SK-N-SH (cell line): Measurements from ENCODE around the gene GLIS1. TPM values are rescaled to one million over a fixed set of nuclear protein-coding genes. Genes with fewer than 3 reads are reported as not detected.

Experiments
- CTCF ChIA-PET: fragments of 300-600, 350-600 bp; formaldehyde crosslinking; extraction: SDS; loops from one replicate; lab custom pipeline; 2021; lab: Yijun Ruan, JAX
- POLR2A ChIA-PET: fragments of 350-600 bp; sonication (Branson Sonifier 250); formaldehyde crosslinking; extraction: SDS; loops from one replicate; lab custom pipeline; 2020; ENCODE audit warnings: antibody characterized with exemption, inconsistent platforms; lab: Yijun Ruan, JAX
- DNase-seq: peaks from one replicate; pipeline ENCODE4 v3.0.0; 2012
- H2AFZ ChIP-seq: fragments of 200-600 bp; sonication (generic); 2 replicates; pipeline ENCODE4 v1.8.1; 2016; ENCODE audit warnings: antibody characterized with exemption, mild to moderate bottlenecking, low read depth
- H3F3A ChIP-seq: fragments of 200-600 bp; sonication (generic); replicated peaks from 2 replicates; pipeline ENCODE3; 2016; ENCODE audit warnings: antibody characterized with exemption, mild to moderate bottlenecking; ENCODE audit not compliant: insufficient read depth
- H3K27ac ChIP-seq, 2 experiments: fragments of 200-500 bp in 1 of 2; fragments of 200-600 bp in 1 of 2; sonication (Bioruptor generic) in 1 of 2; sonication (generic), shearing (Covaris generic) in 1 of 2; 2 replicates each; pipeline versions ENCODE4 v1.5.1 to v1.6.1; 2014 to 2016; ENCODE audit warnings: low read depth in 2 of 2, inconsistent platforms in 1 of 2, low read length in 1 of 2, mild to moderate bottlenecking in 1 of 2, mixed read lengths in 1 of 2
- H3K27me3 ChIP-seq: fragments of 200-600 bp; sonication (generic), shearing (Covaris generic); 2 replicates; pipeline ENCODE4 v1.6.1; 2016; ENCODE audit warnings: mixed run types; ENCODE audit not compliant: insufficient read depth
- H3K36me3 ChIP-seq, 2 experiments: fragments of 200-500 bp in 1 of 2; fragments of 200-600 bp in 1 of 2; sonication (Bioruptor generic) in 1 of 2; sonication (generic) in 1 of 2; replicated peaks in 1 of 2; 2 replicates each; pipeline versions ENCODE3 to v1.5.1; 2014 to 2016; ENCODE audit warnings: low read length in 1 of 2, mild to moderate bottlenecking in 1 of 2; ENCODE audit not compliant: insufficient read depth in 2 of 2, control insufficient read depth in 1 of 2
- H3K4me1 ChIP-seq, 2 experiments: fragments of 200-500 bp in 1 of 2; fragments of 200-600 bp in 1 of 2; sonication (Bioruptor generic) in 1 of 2; sonication (generic), shearing (Covaris generic) in 1 of 2; 2 replicates each; pipeline versions ENCODE4 v1.5.1 to v1.6.1; 2014 to 2016; ENCODE audit warnings: low read depth in 1 of 2, low read length in 1 of 2, mixed run types in 1 of 2; ENCODE audit not compliant: insufficient read depth in 2 of 2, control insufficient read depth in 1 of 2
- H3K4me2 ChIP-seq: fragments of 200-600 bp; sonication (generic), shearing (Covaris generic); 2 replicates; pipeline ENCODE4 v1.6.1; 2017; ENCODE audit warnings: mixed run types
- H3K4me3 ChIP-seq, 2 experiments: fragments of 200-500 bp in 1 of 2; fragments of 200-600 bp in 1 of 2; sonication (Bioruptor generic) in 1 of 2; sonication (generic), shearing (Covaris generic) in 1 of 2; 2 replicates each; pipeline versions ENCODE4 v1.5.1 to v1.8.1; 2014 to 2016; ENCODE audit warnings: low read depth in 2 of 2, inconsistent platforms in 1 of 2, low read length in 1 of 2, mild to moderate bottlenecking in 1 of 2, mixed read lengths in 1 of 2, moderate library complexity in 1 of 2
- H3K79me2 ChIP-seq: fragments of 200-600 bp; sonication (generic); 2 replicates; pipeline ENCODE4 v1.8.1; 2017; ENCODE audit warnings: mild to moderate bottlenecking; ENCODE audit not compliant: insufficient read depth
- H3K9ac ChIP-seq: fragments of 200-600 bp; sonication (generic); 2 replicates; pipeline ENCODE4 v1.6.1; 2017; ENCODE audit warnings: mixed run types
- H3K9me2 ChIP-seq: fragments of 200-600 bp; sonication (generic); 2 replicates; pipeline ENCODE4 v1.6.1; 2017; ENCODE audit warnings: mixed run types
- H3K9me3 ChIP-seq: fragments of 200-600 bp; sonication (generic); 2 replicates; pipeline ENCODE4 v1.6.1; 2017; ENCODE audit warnings: mixed run types, mild to moderate bottlenecking, moderate library complexity
- H4K20me1 ChIP-seq: fragments of 200-600 bp; sonication (generic); 2 replicates; pipeline ENCODE4 v1.6.1; 2017; ENCODE audit warnings: mild to moderate bottlenecking, mixed run types; ENCODE audit not compliant: insufficient read depth
- CHD2 ChIP-seq: fragments of 150-350 bp; IDR thresholded peaks from 2 replicates; pipeline ENCODE4 v1.6.1; 2018; ENCODE audit warnings: low read length; ENCODE audit not compliant: partially characterized antibody
- EZH2phosphoT487 ChIP-seq: fragments of 200-600 bp; sonication (generic); IDR thresholded peaks from 2 replicates; pipeline ENCODE4 v1.6.1; 2017; ENCODE audit warnings: low read depth, mixed run types, mild to moderate bottlenecking, antibody characterized with exemption, moderate library complexity, borderline replicate concordance
- FOXJ3 ChIP-seq: sonication (generic); formaldehyde crosslinking; IDR thresholded peaks from 2 replicates; pipeline ENCODE4 v1.5.1; 2020; ENCODE audit warnings: mild to moderate bottlenecking, missing genetic modification reagents
- FOXM1 ChIP-seq: IDR thresholded peaks from 2 replicates; pipeline ENCODE4 v1.4.0; 2012; ENCODE audit warnings: low read depth, mild to moderate bottlenecking
- GABPA ChIP-seq: IDR thresholded peaks from 2 replicates; pipeline ENCODE4 v1.4.0; 2012; ENCODE audit warnings: low read depth, mild to moderate bottlenecking
- MEF2A ChIP-seq: IDR thresholded peaks from 2 replicates; pipeline ENCODE4 v1.4.0; 2012; ENCODE audit warnings: low read depth, borderline replicate concordance
- MXI1 ChIP-seq: IDR thresholded peaks from 2 replicates; pipeline ENCODE4 v1.6.1; 2012; ENCODE audit warnings: mild to moderate bottlenecking, low read depth, low read length, improper control_type of control experiment
- POLR2AphosphoS5 ChIP-seq: IDR thresholded peaks from 2 replicates; pipeline ENCODE4 v1.6.1; 2012; ENCODE audit warnings: low read depth, low read length
- RCOR1 ChIP-seq: fragments of 150-350 bp; IDR thresholded peaks from 2 replicates; pipeline ENCODE4 v1.6.1; 2017; ENCODE audit warnings: antibody characterized with exemption, low read length
- TCF12 ChIP-seq: IDR thresholded peaks from 2 replicates; pipeline ENCODE4 v1.4.0; 2012
- TEAD4 ChIP-seq: IDR thresholded peaks from 2 replicates; pipeline ENCODE4 v1.4.0; 2012; ENCODE audit warnings: mild to moderate bottlenecking, borderline replicate concordance; ENCODE audit not compliant: insufficient read depth
- WGBS: methylation state at CpG from one replicate; pipeline ENCODE4 v1.1.6; 2017; ENCODE audit warnings: low lambda C conversion rate; 5-methylcytosine and 5-hydroxymethylcytosine counted together
- polyA plus RNA-seq, 3 experiments: library from polyadenylated mRNA; depleted of rRNA; stranded (reverse); fragments of >200 nt; gene quantifications; 2 replicates each; pipeline ENCODE4 v1.2.3, GENCODE V29; 2012
- TF ChIP-seq, protein P1 (sequence below): IDR thresholded peaks from 2 replicates; pipeline ENCODE4; 2012
- TF ChIP-seq, protein P2 (sequence below): IDR thresholded peaks from 2 replicates; pipeline ENCODE4 v1.4.0; 2012; ENCODE audit warnings: low read depth, borderline replicate concordance
- TF ChIP-seq, protein P3 (sequence below): fragments of 150-350 bp; IDR thresholded peaks from 2 replicates; pipeline ENCODE4 v1.6.1; 2016; ENCODE audit warnings: mild to moderate bottlenecking, low read depth, low read length
- TF ChIP-seq, protein P4 (sequence below): IDR thresholded peaks from 2 replicates; pipeline ENCODE4 v1.6.1; 2012; ENCODE audit warnings: mild to moderate bottlenecking, low read depth, low read length, moderate library complexity

Gene GLIS1
- polyA plus RNA-seq, 1 of the 3 experiments (the other 2 are of a cell fraction) = 0.13 TPM

DNA sequence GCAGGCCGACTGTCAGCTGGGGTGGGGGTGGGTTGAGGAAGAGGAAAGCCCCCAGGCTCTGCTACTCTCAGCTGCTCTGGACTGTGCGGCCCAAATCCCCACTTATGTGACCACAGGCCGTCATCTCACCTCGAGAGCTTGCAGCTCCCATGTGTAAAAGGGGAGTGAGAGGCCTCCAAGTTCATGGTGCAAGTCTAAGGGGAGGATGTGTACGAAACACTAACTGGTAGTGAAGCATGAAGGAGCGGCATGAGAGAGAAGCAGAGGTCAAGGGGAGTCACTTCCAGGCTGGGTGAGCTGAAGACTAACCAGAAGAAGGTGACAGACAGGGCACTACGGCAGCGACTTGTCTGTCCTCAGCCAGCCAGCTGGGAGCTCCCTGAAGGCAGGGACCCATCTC is 43.8 kb downstream of the GLIS1 start (continued):
- no peak for TF ChIP-seq EZH2phosphoT487
- TF ChIP-seq POLR2AphosphoS5 = no peak
- TF ChIP-seq, protein P1, sequence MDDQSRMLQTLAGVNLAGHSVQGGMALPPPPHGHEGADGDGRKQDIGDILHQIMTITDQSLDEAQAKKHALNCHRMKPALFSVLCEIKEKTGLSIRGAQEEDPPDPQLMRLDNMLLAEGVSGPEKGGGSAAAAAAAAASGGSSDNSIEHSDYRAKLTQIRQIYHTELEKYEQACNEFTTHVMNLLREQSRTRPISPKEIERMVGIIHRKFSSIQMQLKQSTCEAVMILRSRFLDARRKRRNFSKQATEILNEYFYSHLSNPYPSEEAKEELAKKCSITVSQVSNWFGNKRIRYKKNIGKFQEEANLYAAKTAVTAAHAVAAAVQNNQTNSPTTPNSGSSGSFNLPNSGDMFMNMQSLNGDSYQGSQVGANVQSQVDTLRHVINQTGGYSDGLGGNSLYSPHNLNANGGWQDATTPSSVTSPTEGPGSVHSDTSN = no peak
- TF ChIP-seq TEAD4 = no peak
- no peak for TF ChIP-seq FOXJ3 (CRISPR knock-in tag)
- no peak for TF ChIP-seq TCF12

DNA sequence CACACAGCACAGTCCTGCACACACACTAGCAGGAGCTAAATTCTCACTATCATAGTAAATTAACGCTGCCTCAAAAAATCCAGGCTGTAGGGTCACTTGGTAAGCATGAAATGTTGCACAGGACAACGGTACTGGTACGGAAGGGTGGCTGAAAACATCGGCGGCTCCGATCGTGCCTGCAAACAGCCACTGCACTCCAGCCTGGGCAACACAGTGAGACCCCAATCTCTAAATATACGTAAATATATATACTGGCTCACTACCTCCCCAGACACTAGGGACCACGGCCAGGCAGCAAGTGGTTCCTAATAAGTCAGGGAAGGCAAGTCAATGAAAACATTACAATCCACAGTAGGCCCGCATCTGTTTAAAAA is 44.3 kb downstream of the GLIS1 start:
- Histone ChIP-seq H3K79me2 (no peaks in the 10 kb centered on the region), H4K20me1 (no peaks in the 10 kb centered on the region), H3K4me2 (no peak overlapping the region), H3K27ac (no peak overlapping the region), H3K27me3 (no peaks in the 10 kb centered on the region), H3K9ac (no peak overlapping the region), H3K4me1 (peaks cover 0 to 16% of the 10 kb centered on the region in 2 experiments; a peak in 1 of 4 replicates), H2AFZ (no peak overlapping the region), H3K4me3 (no peak overlapping the region), H3K9me3 (no peaks in the 10 kb centered on the region), H3F3A (no peaks in the 10 kb centered on the region), H3K9me2 (no peaks in the 10 kb centered on the region), H3K36me3 (no peaks in the 10 kb centered on the region)
- ChIA-PET CTCF (interaction anchor here (0.7 to 3.0 kb wide), 5 partner anchors 10 to 208 kb away, joined by 3 to 15 read pairs (median 4); no protein-coding TSS in a partner anchor), POLR2A (no interaction called here)
- TF ChIP-seq FOXM1 (no peak), MXI1 (no peak), MEF2A (no peak), POLR2AphosphoS5 (no peak)
- no peak for DNase-seq
- 92% methylated on average over 7 of the region's 10 CpGs for WGBS

DNA sequence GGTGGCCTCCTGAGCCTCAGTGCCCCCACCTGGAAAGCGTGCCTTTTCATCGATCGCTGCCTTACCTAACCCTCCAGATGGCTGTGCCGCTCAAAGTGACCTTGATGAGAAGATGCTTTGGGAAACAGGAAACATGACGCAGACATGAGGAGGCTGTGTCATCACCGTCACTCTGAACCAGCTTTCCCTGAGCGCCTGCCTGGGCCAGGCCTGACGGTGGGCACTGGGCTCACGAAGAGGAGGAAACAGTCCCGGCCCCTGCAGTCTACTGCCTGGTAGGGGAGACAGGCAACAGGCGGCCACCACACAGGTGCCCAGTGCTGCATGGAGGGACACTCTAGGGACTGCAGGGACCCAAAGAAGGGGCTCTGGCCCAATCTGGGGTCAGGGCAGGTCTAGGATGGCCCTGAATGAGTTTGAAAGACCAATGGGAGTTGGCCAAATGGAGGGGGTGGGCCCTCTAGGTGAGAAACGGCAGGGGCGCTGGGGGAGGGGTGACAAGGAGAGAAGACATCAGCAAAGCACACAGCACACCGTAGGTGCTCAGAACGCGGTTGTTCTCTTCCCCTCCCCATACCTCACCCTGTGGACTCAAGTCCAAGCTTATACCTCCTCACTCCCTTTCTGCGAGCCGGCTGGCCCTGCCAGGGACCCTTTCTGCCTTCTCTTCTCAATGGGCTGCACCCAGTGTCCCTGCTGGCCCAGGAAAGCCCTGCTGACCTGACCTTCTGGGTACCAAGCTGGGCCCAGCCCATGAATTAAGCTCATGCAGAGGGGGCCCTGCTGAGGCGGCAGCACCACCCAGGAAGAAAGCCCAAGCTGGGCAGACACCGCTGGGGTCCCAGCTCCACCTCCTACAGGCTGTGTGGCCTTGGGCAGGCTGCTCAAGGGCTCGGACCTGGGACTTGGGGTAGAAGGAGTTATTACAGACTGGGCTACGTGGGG is 44.9 kb downstream of the GLIS1 start:
- H3K4me2 ChIP-seq = no peak overlapping the region
- no peaks in the 10 kb centered on the region for H3K27me3 ChIP-seq
- ChIA-PET POLR2A (no interaction called here), CTCF (interaction anchor here (0.6 to 1.0 kb wide), 5 partner anchors 11 to 208 kb away, joined by 3 to 6 read pairs (median 3); no protein-coding TSS in a partner anchor)
- H4K20me1 ChIP-seq = no peaks in the 10 kb centered on the region
- H3F3A ChIP-seq = no peaks in the 10 kb centered on the region
- no peaks in the 10 kb centered on the region for H3K36me3 ChIP-seq
- H3K9me2 ChIP-seq = no peaks in the 10 kb centered on the region
- no peak overlapping the region for H2AFZ ChIP-seq
- 80% methylated on average over 19 of the region's 22 CpGs for WGBS
- H3K79me2 ChIP-seq = no peaks in the 10 kb centered on the region
- H3K4me1 ChIP-seq = peaks cover 0 to 22% of the 10 kb centered on the region in 2 experiments; a peak in 1 of 4 replicates
- H3K27ac ChIP-seq = no peak overlapping the region
- no peak for DNase-seq
- no peak overlapping the region for H3K4me3 ChIP-seq
- no peak overlapping the region for H3K9ac ChIP-seq
- no peaks in the 10 kb centered on the region for H3K9me3 ChIP-seq
- TF ChIP-seq, protein P2, sequence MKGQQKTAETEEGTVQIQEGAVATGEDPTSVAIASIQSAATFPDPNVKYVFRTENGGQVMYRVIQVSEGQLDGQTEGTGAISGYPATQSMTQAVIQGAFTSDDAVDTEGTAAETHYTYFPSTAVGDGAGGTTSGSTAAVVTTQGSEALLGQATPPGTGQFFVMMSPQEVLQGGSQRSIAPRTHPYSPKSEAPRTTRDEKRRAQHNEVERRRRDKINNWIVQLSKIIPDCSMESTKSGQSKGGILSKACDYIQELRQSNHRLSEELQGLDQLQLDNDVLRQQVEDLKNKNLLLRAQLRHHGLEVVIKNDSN = no peak
- TF ChIP-seq, protein P3, sequence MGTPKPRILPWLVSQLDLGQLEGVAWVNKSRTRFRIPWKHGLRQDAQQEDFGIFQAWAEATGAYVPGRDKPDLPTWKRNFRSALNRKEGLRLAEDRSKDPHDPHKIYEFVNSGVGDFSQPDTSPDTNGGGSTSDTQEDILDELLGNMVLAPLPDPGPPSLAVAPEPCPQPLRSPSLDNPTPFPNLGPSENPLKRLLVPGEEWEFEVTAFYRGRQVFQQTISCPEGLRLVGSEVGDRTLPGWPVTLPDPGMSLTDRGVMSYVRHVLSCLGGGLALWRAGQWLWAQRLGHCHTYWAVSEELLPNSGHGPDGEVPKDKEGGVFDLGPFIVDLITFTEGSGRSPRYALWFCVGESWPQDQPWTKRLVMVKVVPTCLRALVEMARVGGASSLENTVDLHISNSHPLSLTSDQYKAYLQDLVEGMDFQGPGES = no peak
- no peak for TF ChIP-seq RCOR1
- TF ChIP-seq GABPA = no peak
- no peak for TF ChIP-seq CHD2
- TF ChIP-seq, protein P4, sequence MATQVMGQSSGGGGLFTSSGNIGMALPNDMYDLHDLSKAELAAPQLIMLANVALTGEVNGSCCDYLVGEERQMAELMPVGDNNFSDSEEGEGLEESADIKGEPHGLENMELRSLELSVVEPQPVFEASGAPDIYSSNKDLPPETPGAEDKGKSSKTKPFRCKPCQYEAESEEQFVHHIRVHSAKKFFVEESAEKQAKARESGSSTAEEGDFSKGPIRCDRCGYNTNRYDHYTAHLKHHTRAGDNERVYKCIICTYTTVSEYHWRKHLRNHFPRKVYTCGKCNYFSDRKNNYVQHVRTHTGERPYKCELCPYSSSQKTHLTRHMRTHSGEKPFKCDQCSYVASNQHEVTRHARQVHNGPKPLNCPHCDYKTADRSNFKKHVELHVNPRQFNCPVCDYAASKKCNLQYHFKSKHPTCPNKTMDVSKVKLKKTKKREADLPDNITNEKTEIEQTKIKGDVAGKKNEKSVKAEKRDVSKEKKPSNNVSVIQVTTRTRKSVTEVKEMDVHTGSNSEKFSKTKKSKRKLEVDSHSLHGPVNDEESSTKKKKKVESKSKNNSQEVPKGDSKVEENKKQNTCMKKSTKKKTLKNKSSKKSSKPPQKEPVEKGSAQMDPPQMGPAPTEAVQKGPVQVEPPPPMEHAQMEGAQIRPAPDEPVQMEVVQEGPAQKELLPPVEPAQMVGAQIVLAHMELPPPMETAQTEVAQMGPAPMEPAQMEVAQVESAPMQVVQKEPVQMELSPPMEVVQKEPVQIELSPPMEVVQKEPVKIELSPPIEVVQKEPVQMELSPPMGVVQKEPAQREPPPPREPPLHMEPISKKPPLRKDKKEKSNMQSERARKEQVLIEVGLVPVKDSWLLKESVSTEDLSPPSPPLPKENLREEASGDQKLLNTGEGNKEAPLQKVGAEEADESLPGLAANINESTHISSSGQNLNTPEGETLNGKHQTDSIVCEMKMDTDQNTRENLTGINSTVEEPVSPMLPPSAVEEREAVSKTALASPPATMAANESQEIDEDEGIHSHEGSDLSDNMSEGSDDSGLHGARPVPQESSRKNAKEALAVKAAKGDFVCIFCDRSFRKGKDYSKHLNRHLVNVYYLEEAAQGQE = no peak
